Superior temporal gyrus (tissue), 1 donor: ENCODE measurements around the gene CNGB1.
"Not testable (repeated sequence)": the region's sequence is repeated elsewhere in the genome, so short reads cannot be mapped to it uniquely, and the experiment has no call there.

Experiments used
- DNase-seq: peaks from one replicate; pipeline ENCODE4 v3.0.0-alpha.2; 2016; ENCODE audit errors: extremely low spot score

The CNGB1 gene

DNA sequence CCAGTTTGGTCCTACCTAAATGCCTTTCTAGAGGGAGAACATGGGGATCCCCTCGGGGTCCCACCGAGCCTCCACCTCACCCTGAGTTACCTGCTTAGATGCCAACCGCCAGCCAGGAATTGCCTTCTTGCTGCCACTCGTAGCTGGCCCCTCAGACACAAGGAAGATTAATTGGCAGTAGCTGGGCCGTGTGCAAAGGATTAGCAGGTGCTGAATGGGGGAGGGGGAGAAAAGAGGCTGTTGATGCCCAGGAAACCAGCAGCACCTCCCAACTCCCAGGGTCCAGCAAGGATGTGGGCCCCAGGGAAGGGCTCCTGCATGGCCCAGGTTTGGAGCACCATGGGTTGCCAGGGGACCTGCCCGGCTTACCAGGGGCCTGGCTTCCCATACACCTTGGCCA is at the start of gene CNGB1:
Gene CNGB1 (minus strand): TSS at position 159 of the 400 bp plus-strand sequence. CDS start 3,842 bp downstream, outside the sequence.
- no peak for DNase-seq

DNA sequence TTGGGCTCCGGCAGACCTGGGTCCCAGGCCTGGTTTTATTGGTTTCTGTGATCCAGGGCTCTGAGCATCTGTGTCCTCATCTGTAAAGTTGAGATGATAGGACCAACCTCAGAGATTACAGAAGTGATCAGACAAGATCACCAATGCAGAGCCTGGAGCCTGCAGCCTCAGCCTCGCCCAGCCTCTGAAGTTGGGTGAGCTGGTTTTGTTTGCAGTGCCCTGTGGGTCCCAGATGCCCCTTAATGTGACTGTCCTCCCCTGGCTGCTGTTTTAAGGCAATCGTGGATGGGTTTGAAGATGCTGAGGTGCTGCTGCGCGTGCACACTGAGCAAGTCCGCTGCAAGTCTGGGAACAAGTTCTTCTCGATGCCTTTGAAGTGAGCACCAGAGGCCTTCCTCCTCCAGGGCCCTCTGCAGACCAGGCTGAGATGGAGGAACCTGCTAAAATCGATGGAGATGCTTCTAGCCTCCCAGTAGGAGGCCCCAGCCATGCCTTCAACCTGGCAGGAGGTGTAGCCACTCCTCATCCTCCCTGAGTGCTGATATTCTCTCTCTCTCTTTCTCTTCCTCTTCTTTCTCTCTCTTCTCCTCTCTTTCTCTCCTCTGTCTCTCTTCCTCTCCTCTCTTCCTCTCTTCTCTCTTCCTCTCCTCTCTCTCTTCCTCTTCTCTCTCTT is 49.1 kb upstream of the CNGB1 start:
- no peak for DNase-seq

DNA sequence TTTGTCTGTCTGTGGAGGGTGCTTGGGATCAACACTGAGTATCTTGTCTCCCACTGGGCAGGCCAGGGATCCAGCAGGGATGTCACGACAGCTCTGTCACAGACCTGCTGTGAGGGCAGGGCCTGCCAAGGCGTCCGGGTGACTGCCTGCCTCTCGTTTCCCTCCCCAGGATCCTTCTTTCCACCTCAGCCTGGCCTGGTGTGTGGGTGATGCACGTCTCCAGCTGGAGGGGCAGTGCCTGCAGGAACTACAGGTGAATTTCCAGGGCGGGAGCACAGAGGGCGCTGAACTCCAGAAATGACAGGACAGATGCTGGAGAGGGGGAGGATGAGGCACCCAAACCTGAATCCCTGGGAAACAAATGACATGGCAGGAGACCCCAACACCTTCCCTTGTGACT is 47.9 kb upstream of the CNGB1 start:
- DNase-seq: no peak

DNA sequence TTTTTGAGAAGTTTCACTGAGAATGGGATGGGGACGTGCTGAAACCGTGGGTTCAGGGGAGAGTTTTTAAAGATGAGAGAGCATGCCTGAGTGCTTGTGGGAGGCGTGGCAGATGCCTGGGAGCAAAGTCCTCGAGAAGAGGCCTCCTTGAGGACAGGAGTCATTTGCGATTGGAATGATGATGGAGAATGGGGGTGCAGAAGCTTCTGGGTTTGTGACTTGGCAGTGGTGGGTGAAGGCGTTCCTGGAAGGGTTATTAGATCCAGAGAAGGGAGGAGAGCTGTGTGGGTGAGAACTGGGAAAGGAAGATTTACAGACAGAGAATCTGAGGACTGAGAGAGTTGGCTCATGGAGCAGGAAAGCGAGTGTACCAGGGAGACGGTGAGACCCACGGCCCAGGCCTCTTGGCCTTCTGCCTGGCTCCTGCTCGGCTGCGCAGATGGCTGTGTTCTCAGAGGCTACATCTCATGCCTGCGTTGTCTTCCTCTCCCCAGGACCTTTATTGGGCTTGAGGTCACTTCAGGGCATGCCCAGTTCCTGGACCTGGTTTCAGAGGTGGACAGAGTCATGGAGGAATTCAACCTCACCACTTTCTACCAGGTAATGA is 46.0 kb upstream of the CNGB1 start:
- DNase-seq: no peak

DNA sequence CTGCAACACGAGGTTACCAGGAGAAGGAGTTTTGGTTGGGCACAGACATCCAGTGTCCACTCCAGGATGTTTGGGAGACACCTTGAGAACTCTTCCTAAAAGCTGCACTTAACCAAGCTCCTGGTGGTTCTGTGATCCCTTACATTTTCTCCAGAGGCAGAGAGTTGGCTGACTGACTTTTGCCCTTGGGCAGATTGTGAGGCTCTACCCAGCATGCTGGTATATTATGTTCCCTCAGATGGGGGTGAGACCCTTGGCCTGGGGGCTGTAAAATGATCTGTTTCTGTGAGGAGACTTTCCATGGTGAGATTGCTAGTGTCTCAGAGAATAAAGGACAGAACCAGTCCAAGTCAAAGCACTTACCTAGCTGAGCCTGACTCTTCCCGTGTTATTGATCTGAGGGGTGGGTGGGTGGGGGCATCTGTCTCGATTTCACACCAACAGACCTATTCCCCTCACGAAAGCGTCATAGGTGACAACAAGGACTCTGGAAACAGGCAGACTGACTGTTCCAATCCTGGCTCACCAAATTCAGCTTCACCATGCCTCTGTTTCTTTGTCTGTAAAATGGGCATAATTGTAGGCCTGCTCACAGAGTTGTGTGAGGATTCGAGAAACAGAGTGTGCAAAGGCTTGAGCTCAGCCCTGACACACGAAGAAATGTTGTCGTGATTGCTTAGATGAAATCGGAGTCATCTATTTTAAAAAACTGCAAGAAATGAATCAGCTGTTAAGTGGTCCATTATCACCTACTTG is 42.5 kb upstream of the CNGB1 start:
- no peak for DNase-seq

DNA sequence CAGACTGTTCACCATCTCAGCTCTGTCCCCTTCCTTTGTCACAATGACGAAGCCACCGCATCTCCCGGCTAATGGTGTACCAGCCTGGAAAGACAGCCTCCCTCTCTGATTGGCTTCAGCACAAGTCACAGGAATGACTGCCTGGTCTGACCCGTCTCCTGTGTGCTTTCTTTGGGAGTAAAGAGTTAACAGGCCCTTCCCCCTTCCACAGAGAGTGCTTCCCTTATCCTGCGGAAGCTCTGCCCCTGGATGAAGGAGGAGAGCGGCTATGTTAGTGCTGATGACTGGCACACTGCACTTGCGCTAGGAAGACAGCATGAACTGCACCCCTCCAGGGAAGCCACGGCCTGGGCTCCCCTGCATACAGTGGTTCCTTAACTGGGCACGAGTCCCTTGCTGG is 41.6 kb upstream of the CNGB1 start:
- DNase-seq: no peak

DNA sequence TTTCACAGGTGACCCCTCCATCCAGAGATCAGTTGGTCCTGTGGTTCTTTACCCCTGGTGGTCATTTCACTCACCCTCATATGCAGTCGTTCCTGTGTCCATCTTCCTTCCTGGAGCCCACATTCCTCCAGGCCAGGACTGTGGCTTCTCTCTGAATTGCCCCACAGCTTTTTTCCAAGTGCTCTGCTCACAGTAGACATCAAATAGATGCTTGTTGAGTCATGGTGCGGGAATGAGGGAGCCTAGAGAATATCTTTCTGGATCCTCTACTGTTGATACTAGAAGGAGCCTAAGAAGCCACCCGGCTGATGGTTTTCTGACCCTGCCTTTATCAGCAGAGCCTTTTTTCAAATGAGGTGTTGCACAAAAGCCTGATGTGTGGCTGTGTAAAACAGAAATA is 40.7 kb upstream of the CNGB1 start:
- no peak for DNase-seq

DNA sequence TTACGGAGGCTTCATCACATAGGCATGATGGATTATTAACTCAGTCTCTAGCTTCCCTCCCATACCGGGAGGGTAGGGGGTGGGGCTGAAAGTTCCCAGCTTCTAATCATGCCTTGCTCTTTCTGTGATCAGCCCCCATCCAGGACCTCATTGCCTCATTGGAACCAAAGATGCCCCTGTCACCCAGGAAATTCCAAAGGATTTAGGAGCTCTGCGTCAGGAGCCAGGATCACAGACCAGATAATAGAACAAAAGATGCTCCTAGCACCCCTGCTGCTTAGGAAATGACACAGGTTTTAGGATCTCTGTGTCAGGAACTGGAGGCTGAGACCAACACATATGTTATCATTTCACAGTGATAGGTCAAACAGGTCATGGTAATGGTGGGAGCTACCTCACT is 40.0 kb upstream of the CNGB1 start:
- DNase-seq: no peak

DNA sequence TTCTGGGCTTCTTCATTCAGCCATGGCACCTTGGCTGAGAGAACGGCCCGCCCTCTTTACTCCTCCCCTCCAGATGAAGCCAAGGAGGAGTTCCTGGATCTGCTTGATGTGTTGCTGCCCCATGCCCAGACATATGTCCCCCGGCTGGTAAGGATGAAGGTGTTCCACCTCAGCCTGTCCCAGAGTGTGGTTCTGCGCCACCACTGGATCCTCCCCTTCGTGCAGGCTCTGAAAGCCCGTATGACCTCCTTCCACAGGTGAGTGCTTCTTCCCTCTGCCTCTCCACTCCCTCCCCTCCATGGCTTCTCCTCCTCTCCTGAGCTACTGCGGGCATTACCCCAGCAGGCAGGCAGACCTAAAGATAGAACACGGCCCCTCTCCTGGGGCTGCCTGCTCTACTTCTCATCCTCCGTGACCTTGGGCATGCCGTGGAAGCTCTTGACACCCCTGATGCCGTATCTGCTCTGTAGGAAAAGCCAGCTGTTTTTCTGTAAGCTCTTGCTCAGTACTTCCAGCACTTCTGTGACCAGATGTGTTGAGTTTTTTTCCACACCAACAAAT is 39.0 kb upstream of the CNGB1 start:
- no peak for DNase-seq

DNA sequence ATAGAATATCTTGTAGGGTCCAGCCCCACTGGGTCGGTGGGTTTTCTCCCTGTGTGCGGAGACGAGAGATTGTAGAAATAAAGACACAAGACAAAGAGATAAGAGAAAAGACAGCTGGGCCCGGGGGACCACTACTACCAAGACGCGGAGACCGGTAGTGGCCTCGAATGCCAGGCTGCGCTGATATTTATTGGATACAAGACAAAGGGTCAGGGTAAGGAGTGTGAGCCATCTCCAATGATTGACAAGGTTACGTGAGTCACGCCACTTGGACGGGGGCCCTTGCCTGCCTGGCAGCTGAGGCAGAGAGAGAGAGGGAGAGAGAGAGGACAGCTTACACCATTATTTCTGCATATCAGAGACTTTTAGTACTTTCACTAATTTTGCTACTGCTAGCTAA is 33.8 kb upstream of the CNGB1 start:
- DNase-seq: not testable (repeated sequence)

DNA sequence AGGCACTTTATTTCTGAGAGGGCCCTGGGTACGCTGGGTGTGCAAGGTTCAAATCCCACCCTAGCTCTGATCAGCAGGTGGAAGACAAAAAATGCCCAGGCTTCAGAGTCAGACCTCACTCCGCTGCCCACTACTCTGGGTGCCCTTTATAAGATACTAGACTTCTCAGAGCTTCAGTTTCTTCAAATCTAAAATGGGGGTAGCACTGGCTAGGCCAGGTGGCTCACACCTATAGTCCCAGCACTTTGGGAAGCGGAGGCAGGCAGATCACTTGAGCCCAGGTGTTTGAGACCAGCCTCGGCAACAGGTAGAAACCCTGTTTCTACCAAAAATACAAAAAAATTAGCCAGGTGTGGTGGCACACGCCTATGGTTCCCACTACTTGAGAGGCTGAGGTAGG is 32.0 kb upstream of the CNGB1 start:
- no peak for DNase-seq

DNA sequence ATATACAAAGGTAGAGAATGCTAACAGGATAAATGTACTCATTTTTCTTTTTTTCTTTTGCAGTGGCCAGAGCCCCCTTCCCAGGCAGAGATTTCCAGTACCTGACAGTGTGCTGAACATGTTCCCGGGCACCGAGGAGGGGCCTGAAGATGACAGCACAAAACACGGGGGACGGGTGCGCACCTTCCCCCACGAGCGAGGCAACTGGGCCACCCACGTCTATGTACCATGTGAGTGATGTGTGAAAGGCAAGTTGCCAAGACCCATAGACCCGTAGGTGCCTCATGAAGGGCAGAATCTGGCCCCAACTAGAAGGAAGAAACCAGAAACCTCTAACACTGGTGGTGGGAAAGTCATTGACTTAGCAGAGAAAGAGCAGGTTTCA is 31.5 kb upstream of the CNGB1 start:
- DNase-seq: no peak

DNA sequence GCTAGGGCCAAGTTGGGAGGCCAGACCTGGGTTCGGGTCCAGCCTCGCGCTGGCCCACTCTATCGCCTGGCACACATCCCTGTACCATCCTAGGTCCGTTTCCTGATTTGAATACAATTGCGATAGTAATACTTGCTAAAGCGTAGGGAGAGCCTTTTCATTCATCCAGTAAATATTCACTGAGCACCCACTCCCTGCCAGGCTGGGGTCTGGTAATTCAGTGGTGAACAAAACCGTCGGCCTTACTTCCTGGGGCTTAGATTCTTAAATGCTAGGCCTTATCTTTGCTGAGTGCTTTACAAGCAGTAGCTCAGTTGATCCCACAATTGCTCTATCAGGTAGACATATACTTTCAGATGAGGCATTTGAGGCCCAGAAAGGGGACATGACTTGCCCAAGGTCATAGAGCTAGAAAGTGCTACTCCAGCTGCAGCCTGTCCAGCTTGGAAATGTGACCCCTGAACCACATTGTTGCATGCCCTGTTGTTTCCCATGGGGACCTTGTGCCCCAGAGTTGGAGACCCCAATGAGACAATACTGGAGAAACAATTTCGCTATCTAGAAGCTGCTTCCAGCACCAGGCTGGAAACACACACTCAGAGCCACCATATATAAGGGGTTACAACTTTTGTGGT is 31.0 kb upstream of the CNGB1 start:
- DNase-seq: no peak

DNA sequence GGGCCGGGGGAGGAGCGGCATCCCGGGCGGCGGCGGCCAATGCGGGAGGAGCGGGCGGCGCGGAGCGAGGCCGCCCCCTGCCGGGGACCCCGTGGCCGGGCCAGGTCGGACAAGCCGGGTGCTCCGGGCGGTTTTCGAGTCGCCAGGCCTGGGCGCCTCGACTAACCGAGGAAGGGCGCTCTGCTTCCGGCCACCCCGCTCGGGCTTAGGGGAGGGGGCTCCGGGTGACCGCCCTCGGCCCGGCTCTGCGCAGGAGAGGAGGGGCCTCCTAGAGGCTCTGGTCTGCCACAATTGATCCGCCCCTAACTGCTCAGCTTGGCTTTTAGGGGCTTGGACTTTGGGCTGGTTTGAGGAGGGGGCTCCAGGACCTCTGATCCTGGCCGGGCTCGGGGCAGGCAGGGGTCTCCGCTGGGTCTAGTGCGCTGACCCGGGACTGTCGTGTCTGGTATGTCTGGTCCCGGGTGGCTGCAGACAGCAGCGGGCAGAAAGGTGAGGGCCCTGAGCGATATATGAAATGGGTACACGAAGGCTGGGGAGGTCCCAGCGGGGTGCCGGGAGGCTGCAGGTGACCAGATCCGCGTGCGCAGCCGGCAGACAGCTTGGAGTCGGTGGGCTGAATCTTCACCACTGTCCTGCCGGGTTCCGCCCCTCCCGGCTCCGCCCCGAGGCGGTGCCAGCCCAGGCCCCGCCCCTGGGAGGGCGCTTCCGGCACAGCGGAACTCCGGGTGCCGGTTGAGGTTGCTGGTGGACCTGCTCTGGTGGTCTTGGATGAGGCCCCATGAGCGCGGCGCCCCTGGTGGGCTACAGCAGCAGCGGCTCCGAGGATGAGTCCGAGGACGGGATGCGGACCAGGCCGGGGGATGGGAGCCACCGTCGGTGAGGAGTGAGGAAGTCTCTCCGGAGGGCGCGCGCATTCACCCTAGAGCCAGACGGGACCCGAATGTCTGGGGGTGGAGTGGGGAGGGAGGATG is 30.1 kb upstream of the CNGB1 start, which contains the start of gene USB1:
Gene USB1 (plus strand): TSS at position 702 of the 971 bp plus-strand sequence. CDS start 77 bp downstream, at position 779.
- DNase-seq: peak; percentile 87

DNA sequence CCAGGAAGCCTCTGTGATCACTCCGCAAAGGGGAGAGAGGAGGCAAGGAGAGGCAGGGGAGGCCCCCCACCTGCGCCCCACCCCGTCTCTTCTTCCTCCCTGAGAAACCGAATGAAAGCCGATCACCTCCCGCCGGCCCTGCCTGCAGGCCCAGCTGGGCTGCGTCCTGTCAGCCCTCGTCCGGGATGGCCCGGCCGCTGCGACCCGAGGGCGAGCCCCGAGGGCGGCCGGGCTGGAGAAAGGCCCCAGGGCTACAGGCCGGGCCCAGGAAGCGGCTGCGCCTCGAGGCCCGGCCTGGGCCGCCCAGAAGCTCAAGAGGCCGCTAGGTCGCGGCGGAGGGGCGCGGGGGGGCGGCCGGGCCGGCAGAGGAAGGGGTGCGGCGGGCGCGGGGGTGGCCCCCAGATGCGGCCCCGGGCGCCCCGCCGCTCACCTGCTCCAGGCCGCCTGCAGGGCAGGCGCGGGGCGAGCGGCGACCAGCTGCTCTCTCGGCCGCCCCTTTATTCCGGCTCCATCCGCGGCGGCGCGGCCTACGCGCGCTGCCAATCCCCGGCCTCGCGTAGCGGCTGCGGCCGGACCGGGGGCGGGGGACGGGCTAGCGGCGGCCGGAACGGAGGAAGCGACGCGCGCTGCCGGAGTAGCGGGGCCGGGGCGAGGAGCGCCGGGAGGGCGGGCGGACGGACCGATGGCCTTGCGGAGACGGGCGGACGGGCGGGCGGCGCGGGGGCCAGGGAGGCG is 29.2 kb upstream of the CNGB1 start, which contains the start of gene ZNF319:
Gene ZNF319 (minus strand): TSS at position 702 of the 735 bp plus-strand sequence. CDS start 2,407 bp downstream, outside the sequence.
- DNase-seq: no peak

DNA sequence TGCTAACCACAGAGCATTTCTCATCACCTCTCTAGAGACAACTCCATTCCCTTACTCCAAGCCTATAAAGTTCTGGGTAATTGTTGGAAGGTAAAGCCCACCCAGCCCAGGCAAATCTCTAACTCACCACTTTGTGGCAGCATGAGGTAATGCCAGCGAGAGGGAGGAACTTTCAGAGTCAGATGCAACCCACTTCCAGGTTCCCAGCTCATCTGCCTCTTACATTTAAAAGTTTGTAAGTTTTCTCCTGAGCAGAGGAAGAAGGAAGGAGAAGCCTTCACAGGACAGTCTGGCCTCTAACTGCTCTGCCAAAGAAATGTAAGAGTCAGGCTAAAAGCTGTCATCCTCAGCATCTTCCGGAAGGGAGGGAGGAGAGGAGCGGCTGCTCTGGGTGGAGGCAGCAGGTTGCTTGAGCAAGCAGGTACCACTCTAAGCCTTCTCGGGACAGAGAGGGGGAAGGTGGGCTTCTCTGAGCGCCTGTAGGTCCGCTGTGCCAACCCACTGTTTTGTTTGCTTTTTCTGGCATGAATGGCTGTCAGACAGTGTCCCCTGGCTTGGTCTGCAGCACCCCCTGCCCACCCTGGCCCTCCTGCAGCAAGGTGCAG is 28.5 kb upstream of the CNGB1 start:
- peak; percentile 18 for DNase-seq

DNA sequence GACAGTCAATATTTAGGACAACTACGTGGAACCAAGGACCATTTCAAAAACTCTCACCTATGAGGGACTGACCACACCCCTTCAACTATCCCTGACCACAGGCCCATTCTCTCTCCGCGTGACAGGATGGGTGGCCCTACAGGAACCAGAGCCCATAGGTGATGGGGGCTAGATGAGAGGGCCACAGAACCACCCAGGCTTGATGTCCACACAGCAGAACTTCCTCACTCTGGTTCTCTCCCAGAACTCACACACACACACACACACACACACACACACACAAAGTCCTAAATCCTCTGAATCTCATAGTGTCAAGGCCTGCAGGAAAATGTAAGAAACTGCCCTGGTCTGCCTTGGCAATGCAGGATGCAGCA is 28.1 kb upstream of the CNGB1 start:
- DNase-seq: no peak

DNA sequence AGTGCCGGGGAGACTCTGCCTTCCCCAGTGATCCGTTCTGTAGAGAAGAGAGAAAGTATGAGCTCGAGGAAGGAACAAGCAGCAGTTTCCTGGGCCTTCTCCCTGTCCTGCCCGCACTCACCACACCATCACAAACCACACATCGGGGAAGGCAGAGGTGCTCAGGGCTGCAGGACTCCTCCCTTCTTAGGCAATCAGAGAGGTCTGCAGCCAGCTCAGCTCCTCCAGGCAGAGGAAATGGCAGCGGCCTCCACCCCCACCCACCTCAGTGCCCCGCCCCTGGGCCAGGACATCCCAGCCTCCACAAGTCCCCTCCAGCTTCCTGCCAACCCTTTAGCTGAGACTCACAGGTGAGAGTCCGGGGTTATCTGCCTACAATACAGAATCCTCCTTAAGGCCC is 27.6 kb upstream of the CNGB1 start:
- DNase-seq: no peak

DNA sequence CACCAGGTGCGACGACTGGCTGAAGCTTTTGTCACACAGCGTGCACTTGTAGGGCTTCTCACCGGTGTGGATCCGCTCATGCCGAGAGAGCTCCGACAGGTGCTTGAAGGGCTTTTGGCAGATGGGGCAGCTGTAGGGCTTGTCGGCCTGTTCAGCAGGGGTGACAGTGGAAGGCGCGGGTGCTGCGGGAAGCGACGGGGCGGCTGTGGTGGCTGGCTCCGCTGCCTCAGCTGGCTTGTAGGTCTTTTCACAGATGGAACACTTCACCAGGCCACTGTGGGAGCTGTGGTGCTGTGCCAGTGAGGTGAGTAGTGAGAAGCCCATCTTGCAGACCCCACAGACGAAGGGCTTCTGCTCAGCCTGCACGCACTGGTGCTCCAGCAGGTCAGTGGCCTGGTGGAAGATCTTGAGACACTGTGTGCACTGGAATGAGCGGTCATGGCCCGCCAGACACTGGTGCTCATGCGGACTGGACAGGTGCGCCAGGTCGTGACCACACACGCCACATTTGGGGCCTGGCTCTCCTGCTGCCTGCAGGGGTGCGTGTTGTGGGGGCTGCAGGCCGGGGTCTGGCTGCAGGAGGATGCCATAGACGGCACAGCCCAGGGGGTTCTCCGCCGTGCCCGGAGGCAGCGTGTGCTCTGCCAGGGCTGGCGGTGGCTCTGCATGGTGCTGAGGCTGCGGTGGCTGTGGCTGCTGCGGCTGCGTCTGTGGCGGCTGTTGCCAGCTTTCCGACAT is 26.8 kb upstream of the CNGB1 start:
- no peak for DNase-seq
